ENCODE data around the gene NMRAL1. TPM values are rescaled to one million over a fixed set of nuclear protein-coding genes. Genes with fewer than 3 reads are reported as not detected.

Gene NMRAL1
- total and polyA plus RNA-seq, 2 experiments from 2014 or later = 50.7 to 61.7 TPM

- no peak for TF ChIP-seq EZH2 (IDR thresholded peaks at IDR 0.05; ENCODE audit: low read depth, unreplicated experiment)
- no peak for TF ChIP-seq NANOG (IDR thresholded peaks at IDR 0.05; ENCODE audit: borderline replicate concordance)
- no peak for TF ChIP-seq POLR2AphosphoS5 (IDR thresholded peaks at IDR 0.05; ENCODE audit: low read depth)
- no peak for TF ChIP-seq JUNB (IDR thresholded peaks at IDR 0.05; ENCODE audit: unreplicated experiment)
- no peak for TF ChIP-seq STAT1 (IDR thresholded peaks at IDR 0.05; ENCODE audit: unreplicated experiment)
- no peak for TF ChIP-seq ZNF114 (CRISPR knock-in tag; IDR thresholded peaks at IDR 0.05)
- no peak for TF ChIP-seq CREB1 (CRISPR knock-in tag; IDR thresholded peaks at IDR 0.05; ENCODE audit: low read depth)
- TF ChIP-seq, protein P1, sequence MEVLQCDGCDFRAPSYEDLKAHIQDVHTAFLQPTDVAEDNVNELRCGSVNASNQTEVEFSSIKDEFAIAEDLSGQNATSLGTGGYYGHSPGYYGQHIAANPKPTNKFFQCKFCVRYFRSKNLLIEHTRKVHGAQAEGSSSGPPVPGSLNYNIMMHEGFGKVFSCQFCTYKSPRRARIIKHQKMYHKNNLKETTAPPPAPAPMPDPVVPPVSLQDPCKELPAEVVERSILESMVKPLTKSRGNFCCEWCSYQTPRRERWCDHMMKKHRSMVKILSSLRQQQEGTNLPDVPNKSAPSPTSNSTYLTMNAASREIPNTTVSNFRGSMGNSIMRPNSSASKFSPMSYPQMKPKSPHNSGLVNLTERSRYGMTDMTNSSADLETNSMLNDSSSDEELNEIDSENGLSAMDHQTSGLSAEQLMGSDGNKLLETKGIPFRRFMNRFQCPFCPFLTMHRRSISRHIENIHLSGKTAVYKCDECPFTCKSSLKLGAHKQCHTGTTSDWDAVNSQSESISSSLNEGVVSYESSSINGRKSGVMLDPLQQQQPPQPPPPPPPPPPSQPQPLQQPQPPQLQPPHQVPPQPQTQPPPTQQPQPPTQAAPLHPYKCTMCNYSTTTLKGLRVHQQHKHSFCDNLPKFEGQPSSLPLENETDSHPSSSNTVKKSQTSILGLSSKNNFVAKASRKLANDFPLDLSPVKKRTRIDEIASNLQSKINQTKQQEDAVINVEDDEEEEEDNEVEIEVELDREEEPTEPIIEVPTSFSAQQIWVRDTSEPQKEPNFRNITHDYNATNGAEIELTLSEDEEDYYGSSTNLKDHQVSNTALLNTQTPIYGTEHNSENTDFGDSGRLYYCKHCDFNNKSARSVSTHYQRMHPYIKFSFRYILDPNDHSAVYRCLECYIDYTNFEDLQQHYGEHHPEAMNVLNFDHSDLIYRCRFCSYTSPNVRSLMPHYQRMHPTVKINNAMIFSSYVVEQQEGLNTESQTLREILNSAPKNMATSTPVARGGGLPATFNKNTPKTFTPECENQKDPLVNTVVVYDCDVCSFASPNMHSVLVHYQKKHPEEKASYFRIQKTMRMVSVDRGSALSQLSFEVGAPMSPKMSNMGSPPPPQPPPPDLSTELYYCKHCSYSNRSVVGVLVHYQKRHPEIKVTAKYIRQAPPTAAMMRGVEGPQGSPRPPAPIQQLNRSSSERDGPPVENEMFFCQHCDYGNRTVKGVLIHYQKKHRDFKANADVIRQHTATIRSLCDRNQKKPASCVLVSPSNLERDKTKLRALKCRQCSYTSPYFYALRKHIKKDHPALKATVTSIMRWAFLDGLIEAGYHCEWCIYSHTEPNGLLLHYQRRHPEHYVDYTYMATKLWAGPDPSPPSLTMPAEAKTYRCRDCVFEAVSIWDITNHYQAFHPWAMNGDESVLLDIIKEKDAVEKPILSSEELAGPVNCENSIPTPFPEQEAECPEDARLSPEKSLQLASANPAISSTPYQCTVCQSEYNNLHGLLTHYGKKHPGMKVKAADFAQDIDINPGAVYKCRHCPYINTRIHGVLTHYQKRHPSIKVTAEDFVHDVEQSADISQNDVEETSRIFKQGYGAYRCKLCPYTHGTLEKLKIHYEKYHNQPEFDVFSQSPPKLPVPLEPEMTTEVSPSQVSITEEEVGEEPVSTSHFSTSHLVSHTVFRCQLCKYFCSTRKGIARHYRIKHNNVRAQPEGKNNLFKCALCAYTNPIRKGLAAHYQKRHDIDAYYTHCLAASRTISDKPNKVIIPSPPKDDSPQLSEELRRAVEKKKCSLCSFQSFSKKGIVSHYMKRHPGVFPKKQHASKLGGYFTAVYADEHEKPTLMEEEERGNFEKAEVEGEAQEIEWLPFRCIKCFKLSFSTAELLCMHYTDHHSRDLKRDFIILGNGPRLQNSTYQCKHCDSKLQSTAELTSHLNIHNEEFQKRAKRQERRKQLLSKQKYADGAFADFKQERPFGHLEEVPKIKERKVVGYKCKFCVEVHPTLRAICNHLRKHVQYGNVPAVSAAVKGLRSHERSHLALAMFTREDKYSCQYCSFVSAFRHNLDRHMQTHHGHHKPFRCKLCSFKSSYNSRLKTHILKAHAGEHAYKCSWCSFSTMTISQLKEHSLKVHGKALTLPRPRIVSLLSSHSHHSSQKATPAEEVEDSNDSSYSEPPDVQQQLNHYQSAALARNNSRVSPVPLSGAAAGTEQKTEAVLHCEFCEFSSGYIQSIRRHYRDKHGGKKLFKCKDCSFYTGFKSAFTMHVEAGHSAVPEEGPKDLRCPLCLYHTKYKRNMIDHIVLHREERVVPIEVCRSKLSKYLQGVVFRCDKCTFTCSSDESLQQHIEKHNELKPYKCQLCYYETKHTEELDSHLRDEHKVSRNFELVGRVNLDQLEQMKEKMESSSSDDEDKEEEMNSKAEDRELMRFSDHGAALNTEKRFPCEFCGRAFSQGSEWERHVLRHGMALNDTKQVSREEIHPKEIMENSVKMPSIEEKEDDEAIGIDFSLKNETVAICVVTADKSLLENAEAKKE (CRISPR knock-in tag; IDR thresholded peaks at IDR 0.05) = no peak
- TF ChIP-seq ZNF331 (CRISPR knock-in tag; IDR thresholded peaks at IDR 0.05; ENCODE audit: low read depth) = no peak
- no peak for TF ChIP-seq EZH2phosphoT487 (IDR thresholded peaks at IDR 0.05; ENCODE audit: unreplicated experiment)
- TF ChIP-seq, protein P2, sequence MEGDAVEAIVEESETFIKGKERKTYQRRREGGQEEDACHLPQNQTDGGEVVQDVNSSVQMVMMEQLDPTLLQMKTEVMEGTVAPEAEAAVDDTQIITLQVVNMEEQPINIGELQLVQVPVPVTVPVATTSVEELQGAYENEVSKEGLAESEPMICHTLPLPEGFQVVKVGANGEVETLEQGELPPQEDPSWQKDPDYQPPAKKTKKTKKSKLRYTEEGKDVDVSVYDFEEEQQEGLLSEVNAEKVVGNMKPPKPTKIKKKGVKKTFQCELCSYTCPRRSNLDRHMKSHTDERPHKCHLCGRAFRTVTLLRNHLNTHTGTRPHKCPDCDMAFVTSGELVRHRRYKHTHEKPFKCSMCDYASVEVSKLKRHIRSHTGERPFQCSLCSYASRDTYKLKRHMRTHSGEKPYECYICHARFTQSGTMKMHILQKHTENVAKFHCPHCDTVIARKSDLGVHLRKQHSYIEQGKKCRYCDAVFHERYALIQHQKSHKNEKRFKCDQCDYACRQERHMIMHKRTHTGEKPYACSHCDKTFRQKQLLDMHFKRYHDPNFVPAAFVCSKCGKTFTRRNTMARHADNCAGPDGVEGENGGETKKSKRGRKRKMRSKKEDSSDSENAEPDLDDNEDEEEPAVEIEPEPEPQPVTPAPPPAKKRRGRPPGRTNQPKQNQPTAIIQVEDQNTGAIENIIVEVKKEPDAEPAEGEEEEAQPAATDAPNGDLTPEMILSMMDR (conservative IDR thresholded peaks at IDR 0.05; ENCODE audit: low read depth in 2 of 2) = no peak
These were observed 21.8 kb downstream of the NMRAL1 start for GRCh38 chr16:4452674-4453073.

More at GRCh38 chr16:4452674-4453073, 21.8 kb downstream of the NMRAL1 start:
- H3K4me3 ChIP-seq = no peak overlapping the region
- no peaks in the 10 kb centered on the region for H3K79me2 ChIP-seq (replicated peaks; ENCODE audit: insufficient read depth)
- peaks cover 7% of the 10 kb centered on the region; the same call in 1 of the 2 replicates for H3F3A ChIP-seq (replicated peaks; ENCODE audit: low read depth)
- H3K9me3 Mint-ChIP-seq = no peaks in the 10 kb centered on the region
- H2AFZ ChIP-seq = no peak overlapping the region
- H3K9me2 ChIP-seq (ENCODE audit: insufficient read depth) = no peaks in the 10 kb centered on the region
- H3K27me3 ChIP-seq (ENCODE audit: insufficient read depth) = no peaks in the 10 kb centered on the region
- peaks cover 71% of the 10 kb centered on the region for H3K36me3 Mint-ChIP-seq (ENCODE audit: low read depth)
- H3K4me2 ChIP-seq = no peak overlapping the region
- peaks cover 4% of the 10 kb centered on the region; the same call in 1 of the 3 replicates for H3K4me1 Mint-ChIP-seq
- DNase-seq (ENCODE audit: low spot score) (no peak), ATAC-seq (no peak)
- H3K27ac ChIP-seq (ENCODE audit: low read depth) = no peak overlapping the region
- no peaks in the 10 kb centered on the region for H3K4me1 ChIP-seq (ENCODE audit: insufficient read depth)
- no peak overlapping the region for H3K27ac Mint-ChIP-seq
- peaks cover 7% of the 10 kb centered on the region for H4K20me1 ChIP-seq (replicated peaks; ENCODE audit: insufficient read depth)
- H3K4me3 Mint-ChIP-seq = no peak overlapping the region
- peaks cover 25% of the 10 kb centered on the region for H3K36me3 ChIP-seq (ENCODE audit: insufficient read depth)
- peaks cover 7% of the 10 kb centered on the region for H3K27me3 Mint-ChIP-seq (ENCODE audit: insufficient read depth, low read depth, poor library complexity)

Measured in GM23338 (cell line).